HUES64 (cell line): ENCODE data around the gene SMIM29.

Experiments used
- H3K27ac ChIP-seq: 2 replicates; pipeline ENCODE4 v1.7.0; 2013; ENCODE audit warnings: low read depth, low read length, inconsistent platforms
- H3K27me3 ChIP-seq: 2 replicates; pipeline ENCODE4 v1.6.1; 2013; ENCODE audit warnings: mild to moderate bottlenecking, low read length; ENCODE audit not compliant: insufficient read depth
- H3K36me3 ChIP-seq: 2 replicates; pipeline ENCODE4 v1.6.1; 2013; ENCODE audit warnings: mild to moderate bottlenecking, low read length; ENCODE audit not compliant: insufficient read depth
- H3K4me1 ChIP-seq: 2 replicates; pipeline ENCODE4 v1.6.1; 2013; ENCODE audit warnings: mild to moderate bottlenecking, low read length, moderate library complexity; ENCODE audit not compliant: insufficient read depth
- H3K4me3 ChIP-seq: 2 replicates; pipeline ENCODE4 v1.5.1; 2013; ENCODE audit warnings: mild to moderate bottlenecking, low read length, moderate library complexity
- H3K9ac ChIP-seq: 2 replicates; pipeline ENCODE4 v1.6.1; 2013; ENCODE audit warnings: mild to moderate bottlenecking, low read depth, low read length
- H3K9me3 ChIP-seq: 2 replicates; pipeline ENCODE4 v1.6.1; 2013; ENCODE audit warnings: low read depth, low read length; ENCODE audit not compliant: insufficient read depth
- WGBS: fragments of 150-250, 120-280 bp; methylation state at CpG from one replicate; pipeline ENCODE4 v1.1.7; 2013; ENCODE audit warnings: missing lambda C conversion rate; 5-methylcytosine and 5-hydroxymethylcytosine counted together

The SMIM29 gene

DNA sequence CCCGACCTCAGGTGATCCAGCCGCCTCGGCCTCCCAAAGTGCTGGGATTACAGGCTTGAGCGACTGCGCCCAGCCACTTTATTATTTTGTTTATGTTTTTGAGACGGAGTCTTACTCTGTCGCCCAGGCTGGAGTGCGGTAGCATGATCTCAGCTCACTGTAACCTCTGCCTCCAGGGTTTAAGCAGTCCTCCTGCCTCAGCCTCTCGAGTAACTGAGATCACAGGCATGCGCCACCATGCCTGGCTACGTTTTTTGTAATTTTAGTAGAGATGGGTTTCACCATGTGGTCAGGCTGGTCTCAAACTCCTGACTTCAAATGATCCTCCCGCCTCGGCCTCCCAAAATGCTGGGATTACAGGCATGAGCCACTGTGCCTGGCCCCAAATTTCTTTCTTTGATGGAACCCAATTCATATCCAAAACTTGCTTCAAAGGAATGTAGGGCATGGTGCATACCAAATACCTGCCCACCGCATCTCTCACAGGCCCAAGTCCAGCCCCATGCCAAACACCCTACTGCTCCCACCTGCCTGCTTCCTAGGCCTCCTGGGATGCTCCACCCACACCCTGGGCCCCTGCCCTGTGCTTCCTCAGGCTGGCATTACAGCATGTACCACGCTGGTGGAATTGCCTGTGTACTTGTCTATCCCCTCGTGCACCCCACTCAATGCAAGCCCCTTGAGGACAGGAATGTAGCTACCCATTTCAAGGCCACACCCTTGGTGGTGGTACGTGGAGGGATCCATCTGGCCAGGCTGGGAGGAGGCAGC, 17.1 kb downstream of the SMIM29 start:
- Histone ChIP-seq H3K27me3 (no peaks in the 10 kb centered on the region), H3K36me3 (no peaks in the 10 kb centered on the region), H3K9ac (no peak overlapping the region), H3K4me3 (no peak overlapping the region), H3K27ac (no peak overlapping the region), H3K4me1 (peaks cover 26% of the 10 kb centered on the region), H3K9me3 (no peaks in the 10 kb centered on the region)
- WGBS: 94% methylated on average over 17 of the region's 17 CpGs

GRCh38 chr6:34230653-34231371, 18.0 kb downstream of the SMIM29 start:
- WGBS: 91% methylated on average over 5 of the region's 5 CpGs
- Histone ChIP-seq H3K36me3 (no peaks in the 10 kb centered on the region), H3K27me3 (no peaks in the 10 kb centered on the region), H3K9ac (no peak overlapping the region), H3K4me1 (peaks cover 34% of the 10 kb centered on the region), H3K4me3 (no peak overlapping the region), H3K9me3 (no peaks in the 10 kb centered on the region), H3K27ac (no peak overlapping the region)

GRCh38 chr6:34229877-34230276, 18.9 kb downstream of the SMIM29 start:
- 94% methylated on average over 8 of the region's 8 CpGs for WGBS
- Histone ChIP-seq H3K36me3 (no peaks in the 10 kb centered on the region), H3K9ac (no peak overlapping the region), H3K27me3 (no peaks in the 10 kb centered on the region), H3K4me1 (peaks cover 38% of the 10 kb centered on the region), H3K9me3 (no peaks in the 10 kb centered on the region), H3K27ac (no peak overlapping the region), H3K4me3 (no peak overlapping the region)

GRCh38 chr6:34227761-34228421, 20.9 kb downstream of the SMIM29 start:
- Histone ChIP-seq H3K9ac (peak overlapping the region; percentile 54; the same call in 1 of the 2 replicates), H3K27me3 (no peaks in the 10 kb centered on the region), H3K4me1 (peaks cover 33% of the 10 kb centered on the region), H3K9me3 (no peaks in the 10 kb centered on the region), H3K4me3 (no peak overlapping the region), H3K27ac (peak overlapping the region; percentile 77), H3K36me3 (no peaks in the 10 kb centered on the region)
- 90% methylated on average over 16 of the region's 16 CpGs for WGBS

- H3K4me1 ChIP-seq: peaks cover 32% of the 10 kb centered on the region
- peak overlapping the region; percentile 77 for H3K27ac ChIP-seq
- no peak overlapping the region for H3K4me3 ChIP-seq
- H3K9me3 ChIP-seq: no peaks in the 10 kb centered on the region
- no peaks in the 10 kb centered on the region for H3K27me3 ChIP-seq
- H3K36me3 ChIP-seq: no peaks in the 10 kb centered on the region
- H3K9ac ChIP-seq: peak overlapping the region; percentile 51
- WGBS: 55% methylated on average over 13 of the region's 15 CpGs
These were observed 21.8 kb downstream of the SMIM29 start for GRCh38 chr6:34226731-34227586.

GRCh38 chr6:34226066-34226465, 22.7 kb downstream of the SMIM29 start:
- WGBS: 89% methylated on average over 7 of the region's 7 CpGs
- 0 out of 2 replicates have a peak overlapping the region, but pooled peaks have one; percentile 77 for H3K27ac ChIP-seq
- peaks cover 32% of the 10 kb centered on the region for H3K4me1 ChIP-seq
- no peak overlapping the region for H3K9ac ChIP-seq
- no peaks in the 10 kb centered on the region for H3K9me3 ChIP-seq
- H3K4me3 ChIP-seq: no peak overlapping the region
- H3K27me3 ChIP-seq: no peaks in the 10 kb centered on the region
- no peaks in the 10 kb centered on the region for H3K36me3 ChIP-seq

DNA sequence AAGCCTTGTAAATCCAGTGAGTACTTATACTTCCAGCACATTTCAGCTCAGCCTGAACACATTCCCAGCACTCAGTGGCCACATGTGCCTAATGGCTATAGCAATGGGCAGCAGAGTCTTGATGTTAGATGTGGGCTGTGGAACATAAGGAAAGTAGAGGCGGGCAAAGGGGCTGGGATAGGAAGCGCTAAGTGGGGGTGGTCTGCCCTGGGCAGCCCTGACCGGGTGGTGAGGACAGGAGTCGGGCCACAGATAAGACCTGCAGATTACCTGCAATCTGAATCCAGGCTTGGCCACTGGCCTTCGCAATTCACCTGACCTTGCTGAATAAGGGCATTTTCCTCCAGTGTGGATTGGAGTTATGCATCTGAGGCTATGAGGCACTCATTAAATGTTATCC, 23.3 kb downstream of the SMIM29 start:
- Histone ChIP-seq H3K36me3 (no peaks in the 10 kb centered on the region), H3K27me3 (no peaks in the 10 kb centered on the region), H3K4me1 (peaks cover 32% of the 10 kb centered on the region), H3K9ac (no peak overlapping the region), H3K27ac (no peak overlapping the region), H3K4me3 (no peak overlapping the region), H3K9me3 (no peaks in the 10 kb centered on the region)
- WGBS: 90% methylated on average over 5 of the region's 5 CpGs

DNA sequence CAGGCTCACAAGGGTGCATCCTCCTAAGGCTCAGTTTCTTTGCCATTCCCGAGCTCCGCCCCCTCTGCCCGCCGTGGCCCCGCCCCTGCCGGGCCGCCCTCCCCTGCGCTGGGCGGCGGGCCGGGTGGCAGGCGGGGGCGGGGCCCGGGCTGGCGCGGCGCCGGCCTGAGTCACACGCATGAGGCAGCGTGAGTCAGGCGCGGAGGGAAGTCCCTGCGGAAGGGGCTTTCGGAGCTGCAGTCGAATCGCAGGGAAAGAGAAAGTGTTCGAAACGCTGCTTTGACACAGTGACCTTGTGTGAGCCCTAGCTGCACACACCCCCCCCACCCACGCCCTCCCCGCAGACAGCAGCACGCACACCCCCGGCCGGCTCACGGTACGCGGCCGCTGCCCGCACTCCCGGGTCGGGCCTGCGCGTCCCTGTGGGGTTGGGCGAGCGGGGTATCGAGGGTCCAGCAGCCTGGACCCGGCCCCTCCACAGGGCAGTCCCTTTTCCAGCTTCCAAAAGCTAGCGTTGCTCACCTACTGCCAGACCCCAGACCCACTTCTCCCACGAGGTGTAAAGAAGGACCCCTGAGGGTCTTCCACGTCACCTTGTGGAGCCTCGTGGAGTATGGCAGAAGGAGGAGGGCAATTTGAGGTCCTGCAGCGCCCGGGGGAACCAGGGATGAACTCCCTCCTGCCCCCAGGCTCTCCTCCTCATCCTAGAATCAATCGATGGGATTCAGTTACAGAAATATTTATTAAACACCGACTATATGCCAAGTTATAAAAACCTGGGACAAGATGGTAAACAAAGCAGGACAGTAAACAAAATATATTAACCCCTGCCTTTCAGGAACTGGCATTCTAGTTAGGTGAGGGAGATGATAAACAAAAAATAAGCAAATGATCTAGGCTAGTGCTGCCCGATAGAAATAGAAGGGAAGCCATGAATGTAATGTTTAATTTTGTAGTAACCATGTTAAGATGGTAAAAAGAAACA, 24.6 kb downstream of the SMIM29 start:
- Histone ChIP-seq H3K4me1 (peaks cover 32% of the 10 kb centered on the region), H3K9ac (peak overlapping the region; percentile 66), H3K27me3 (no peaks in the 10 kb centered on the region), H3K36me3 (no peaks in the 10 kb centered on the region), H3K4me3 (peak overlapping the region; percentile 46), H3K27ac (peak overlapping the region; percentile 80), H3K9me3 (no peaks in the 10 kb centered on the region)
- WGBS: 8% methylated on average over 55 of the region's 55 CpGs

GRCh38 chr6:34223381-34223955, 25.3 kb downstream of the SMIM29 start:
- Histone ChIP-seq H3K27ac (peak overlapping the region; percentile 27; the same call in 1 of the 2 replicates), H3K9ac (0 out of 2 replicates have a peak overlapping the region, but pooled peaks have one; percentile 2)

More at GRCh38 chr6:34223381-34223955, 25.3 kb downstream of the SMIM29 start:
- no peaks in the 10 kb centered on the region for H3K36me3 ChIP-seq
- peak overlapping the region; percentile 45 for H3K4me3 ChIP-seq
- H3K27me3 ChIP-seq: no peaks in the 10 kb centered on the region
- WGBS: 14% methylated on average over 16 of the region's 16 CpGs
- no peaks in the 10 kb centered on the region for H3K9me3 ChIP-seq
- H3K4me1 ChIP-seq: peaks cover 32% of the 10 kb centered on the region
